ENCODE measurements around the gene HLA-G. TPM values are rescaled to one million over a fixed set of nuclear protein-coding genes. Genes with fewer than 3 reads are reported as not detected.

The HLA-G gene
- total and polyA plus RNA-seq, 9 of the 15 experiments (the other 6 are each of a cell fraction or from before 2014, with no cell fraction given), result 0.13 TPM; not detected in 8

GRCh38 chr6:29814379-29815117, 13.1 kb upstream of the HLA-G start (continued):
- TF ChIP-seq, protein P1, sequence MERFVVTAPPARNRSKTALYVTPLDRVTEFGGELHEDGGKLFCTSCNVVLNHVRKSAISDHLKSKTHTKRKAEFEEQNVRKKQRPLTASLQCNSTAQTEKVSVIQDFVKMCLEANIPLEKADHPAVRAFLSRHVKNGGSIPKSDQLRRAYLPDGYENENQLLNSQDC (CRISPR knock-in tag; IDR thresholded peaks at IDR 0.05), result no peak; the same call in 1 of the 2 replicates
- TF ChIP-seq FOXK1 (CRISPR knock-in tag; IDR thresholded peaks at IDR 0.05; ENCODE audit: borderline replicate concordance) (no peak), PTRF (tag; IDR thresholded peaks at IDR 0.05) (no peak), STAG1 (CRISPR knock-in tag; IDR thresholded peaks at IDR 0.05; ENCODE audit: borderline replicate concordance) (no peak), PHF8 (IDR thresholded peaks at IDR 0.05; ENCODE audit: borderline replicate concordance, low read length) (no peak), ZEB2 (IDR thresholded peaks at IDR 0.05) (no peak), RCOR1 (IDR thresholded peaks at IDR 0.05; ENCODE audit: borderline replicate concordance in 1 of 2, low read depth in 2 of 2, low read length in 2 of 2) (no peak), MAFF (IDR thresholded peaks at IDR 0.05; ENCODE audit: low read length) (no peak), RAD51 (IDR thresholded peaks at IDR 0.05; ENCODE audit: borderline replicate concordance, low read depth) (no peak), ERF (CRISPR knock-in tag; IDR thresholded peaks at IDR 0.05) (no peak), MXI1 (IDR thresholded peaks at IDR 0.05; ENCODE audit: low read depth, low read length) (no peak), STAT5A (IDR thresholded peaks at IDR 0.05; ENCODE audit: borderline replicate concordance, low read length) (no peak), ZNF282 (CRISPR knock-in tag; IDR thresholded peaks at IDR 0.05) (no peak), GTF2A2 (tag; IDR thresholded peaks at IDR 0.05) (no peak), XRCC3 (IDR thresholded peaks at IDR 0.05) (no peak)
- TF ChIP-seq, protein P2, sequence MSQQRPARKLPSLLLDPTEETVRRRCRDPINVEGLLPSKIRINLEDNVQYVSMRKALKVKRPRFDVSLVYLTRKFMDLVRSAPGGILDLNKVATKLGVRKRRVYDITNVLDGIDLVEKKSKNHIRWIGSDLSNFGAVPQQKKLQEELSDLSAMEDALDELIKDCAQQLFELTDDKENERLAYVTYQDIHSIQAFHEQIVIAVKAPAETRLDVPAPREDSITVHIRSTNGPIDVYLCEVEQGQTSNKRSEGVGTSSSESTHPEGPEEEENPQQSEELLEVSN (IDR thresholded peaks at IDR 0.05; ENCODE audit: borderline replicate concordance in 1 of 2, extremely low read depth in 1 of 2, insufficient read depth in 1 of 2, insufficient read length in 1 of 2, low read depth in 1 of 2, low read length in 1 of 2, poor library complexity in 1 of 2, severe bottlenecking in 1 of 2), result peak in 1 of 2 experiments; percentile 25
- TF ChIP-seq, protein P3, sequence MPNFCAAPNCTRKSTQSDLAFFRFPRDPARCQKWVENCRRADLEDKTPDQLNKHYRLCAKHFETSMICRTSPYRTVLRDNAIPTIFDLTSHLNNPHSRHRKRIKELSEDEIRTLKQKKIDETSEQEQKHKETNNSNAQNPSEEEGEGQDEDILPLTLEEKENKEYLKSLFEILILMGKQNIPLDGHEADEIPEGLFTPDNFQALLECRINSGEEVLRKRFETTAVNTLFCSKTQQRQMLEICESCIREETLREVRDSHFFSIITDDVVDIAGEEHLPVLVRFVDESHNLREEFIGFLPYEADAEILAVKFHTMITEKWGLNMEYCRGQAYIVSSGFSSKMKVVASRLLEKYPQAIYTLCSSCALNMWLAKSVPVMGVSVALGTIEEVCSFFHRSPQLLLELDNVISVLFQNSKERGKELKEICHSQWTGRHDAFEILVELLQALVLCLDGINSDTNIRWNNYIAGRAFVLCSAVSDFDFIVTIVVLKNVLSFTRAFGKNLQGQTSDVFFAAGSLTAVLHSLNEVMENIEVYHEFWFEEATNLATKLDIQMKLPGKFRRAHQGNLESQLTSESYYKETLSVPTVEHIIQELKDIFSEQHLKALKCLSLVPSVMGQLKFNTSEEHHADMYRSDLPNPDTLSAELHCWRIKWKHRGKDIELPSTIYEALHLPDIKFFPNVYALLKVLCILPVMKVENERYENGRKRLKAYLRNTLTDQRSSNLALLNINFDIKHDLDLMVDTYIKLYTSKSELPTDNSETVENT (CRISPR knock-in tag; IDR thresholded peaks at IDR 0.05), result no peak
- TF ChIP-seq, protein P4, sequence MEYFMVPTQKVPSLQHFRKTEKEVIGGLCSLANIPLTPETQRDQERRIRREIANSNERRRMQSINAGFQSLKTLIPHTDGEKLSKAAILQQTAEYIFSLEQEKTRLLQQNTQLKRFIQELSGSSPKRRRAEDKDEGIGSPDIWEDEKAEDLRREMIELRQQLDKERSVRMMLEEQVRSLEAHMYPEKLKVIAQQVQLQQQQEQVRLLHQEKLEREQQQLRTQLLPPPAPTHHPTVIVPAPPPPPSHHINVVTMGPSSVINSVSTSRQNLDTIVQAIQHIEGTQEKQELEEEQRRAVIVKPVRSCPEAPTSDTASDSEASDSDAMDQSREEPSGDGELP (CRISPR knock-in tag; IDR thresholded peaks at IDR 0.05; ENCODE audit: borderline replicate concordance), result peak; percentile 52; the same call in 1 of the 2 replicates
